ENCODE data around the gene BABAM2.

DNA sequence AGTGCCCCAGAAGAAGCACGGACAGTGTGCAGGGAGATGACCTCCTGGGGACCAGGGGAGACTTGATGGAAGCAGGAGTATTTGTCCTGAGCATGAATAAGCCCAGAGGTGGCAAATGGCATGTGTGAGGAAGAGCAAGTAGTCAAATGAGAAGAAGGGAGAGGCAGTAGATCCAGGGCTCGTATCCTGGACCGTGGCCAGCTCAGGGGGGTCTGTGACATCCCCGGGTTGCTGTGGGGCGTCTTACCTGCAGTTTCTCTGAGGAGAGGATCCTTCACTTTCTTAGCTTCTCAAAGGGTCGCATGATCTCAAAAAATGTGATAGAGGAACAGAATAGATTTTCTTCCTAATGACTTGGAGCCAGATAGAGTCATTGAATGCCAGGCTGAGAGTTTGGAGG lies 445.1 kb downstream of the BABAM2 start:
- TF ChIP-seq, protein P1, sequence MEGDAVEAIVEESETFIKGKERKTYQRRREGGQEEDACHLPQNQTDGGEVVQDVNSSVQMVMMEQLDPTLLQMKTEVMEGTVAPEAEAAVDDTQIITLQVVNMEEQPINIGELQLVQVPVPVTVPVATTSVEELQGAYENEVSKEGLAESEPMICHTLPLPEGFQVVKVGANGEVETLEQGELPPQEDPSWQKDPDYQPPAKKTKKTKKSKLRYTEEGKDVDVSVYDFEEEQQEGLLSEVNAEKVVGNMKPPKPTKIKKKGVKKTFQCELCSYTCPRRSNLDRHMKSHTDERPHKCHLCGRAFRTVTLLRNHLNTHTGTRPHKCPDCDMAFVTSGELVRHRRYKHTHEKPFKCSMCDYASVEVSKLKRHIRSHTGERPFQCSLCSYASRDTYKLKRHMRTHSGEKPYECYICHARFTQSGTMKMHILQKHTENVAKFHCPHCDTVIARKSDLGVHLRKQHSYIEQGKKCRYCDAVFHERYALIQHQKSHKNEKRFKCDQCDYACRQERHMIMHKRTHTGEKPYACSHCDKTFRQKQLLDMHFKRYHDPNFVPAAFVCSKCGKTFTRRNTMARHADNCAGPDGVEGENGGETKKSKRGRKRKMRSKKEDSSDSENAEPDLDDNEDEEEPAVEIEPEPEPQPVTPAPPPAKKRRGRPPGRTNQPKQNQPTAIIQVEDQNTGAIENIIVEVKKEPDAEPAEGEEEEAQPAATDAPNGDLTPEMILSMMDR (conservative IDR thresholded peaks at IDR 0.05; ENCODE audit: low read depth in 2 of 2): no peak
- TF ChIP-seq EZH2 (IDR thresholded peaks at IDR 0.05; ENCODE audit: low read depth, unreplicated experiment): no peak
